K562 (cell line): ENCODE measurements around the gene NOCT. TPM values are rescaled to one million over a fixed set of nuclear protein-coding genes. Genes with fewer than 3 reads are reported as not detected.
A peak's percentile ranks its signal among the peaks of the same experiment; 100 is the strongest.

Experiments
- E2F6 ChIP-seq, 2 experiments: IDR thresholded peaks; 2 replicates each; pipeline ENCODE4 v1.6.1; 2011; ENCODE audit warnings: borderline replicate concordance in 1 of 2, control low read depth in 1 of 2, low read depth in 1 of 2, low read length in 1 of 2, mild to moderate bottlenecking in 1 of 2, mixed read lengths in 1 of 2, moderate library complexity in 1 of 2; ENCODE audit not compliant: insufficient read depth in 1 of 2, insufficient read length in 1 of 2, poor library complexity in 1 of 2, severe bottlenecking in 1 of 2; ENCODE audit errors: extremely low read depth in 1 of 2
- ESRRA ChIP-seq: fragments of 450-650 bp; IDR thresholded peaks from 2 replicates; pipeline ENCODE4 v1.6.1; 2014; ENCODE audit warnings: low read depth, mild to moderate bottlenecking, moderate library complexity, borderline replicate concordance
- FOXK1 ChIP-seq: sonication (generic); formaldehyde crosslinking; IDR thresholded peaks from 2 replicates; pipeline ENCODE4 v1.8.0; 2022; ENCODE audit warnings: missing genetic modification reagents, mild to moderate bottlenecking, borderline replicate concordance
- KAT7 ChIP-seq: sonication (generic); formaldehyde crosslinking; IDR thresholded peaks from 2 replicates; pipeline ENCODE4 v1.8.0; 2022; ENCODE audit warnings: missing genetic modification reagents, mild to moderate bottlenecking, borderline replicate concordance
- PPARD ChIP-seq: fragments of 250-450 bp; sonication (Bioruptor Pico); IDR thresholded peaks from 2 replicates; pipeline ENCODE4 v1.8.0; 2022; ENCODE audit warnings: inconsistent platforms, mild to moderate bottlenecking, moderate library complexity
- SIN3A ChIP-seq, 2 experiments: fragments of 150-350 bp in 1 of 2; IDR thresholded peaks; 2 replicates each; pipeline ENCODE4 v1.6.1; 2011 to 2016; ENCODE audit warnings: borderline replicate concordance in 2 of 2, low read depth in 2 of 2, low read length in 2 of 2, mild to moderate bottlenecking in 2 of 2, moderate library complexity in 2 of 2; ENCODE audit not compliant: control insufficient read depth in 1 of 2
- ZNF280B ChIP-seq: fragments of 250-450 bp; sonication (Bioruptor Pico); IDR thresholded peaks from 2 replicates; pipeline ENCODE4 v1.5.1; 2021; ENCODE audit warnings: mild to moderate bottlenecking
- polyA plus RNA-seq, 8 experiments: library from polyadenylated mRNA; depleted of rRNA in 4 of 8; stranded (reverse) in 5 of 8; unstranded in 3 of 8; fragments of >200 nt; fragmentation: Nextera tagmentation in 2 of 8; fragmentation: Illumina TruSeq in 1 of 8; extraction: Ambion mirVana in 2 of 8; extraction: Trizol in 1 of 8; gene quantifications; 2 replicates each; pipeline versions ENCODE4 v1.2.1 to v1.2.3, GENCODE V29; 2011 to 2014; ENCODE audit warnings: inconsistent platforms in 1 of 8, missing spikeins in 1 of 8
- total RNA-seq, 7 experiments: library from RNA; depleted of rRNA in 6 of 7; stranded (reverse); fragments of >200 nt in 6 of 7; fragmentation: Illumina TruSeq in 2 of 7; extraction: Trizol in 2 of 7; gene quantifications; 2 replicates each; pipeline versions ENCODE4 v1.2.1 to v1.2.3, GENCODE V29; 2011 to 2021; ENCODE audit warnings: low replicate concordance in 1 of 7
- TF ChIP-seq, protein P1 (sequence below): fragments of 250-450 bp; sonication (Bioruptor Pico); IDR thresholded peaks from 2 replicates; pipeline ENCODE4 v1.4.0; 2020
- TF ChIP-seq, protein P2 (sequence below): fragments of 250-450 bp; sonication (Bioruptor Pico); IDR thresholded peaks from 2 replicates; pipeline ENCODE4 v1.4.0; 2020; ENCODE audit warnings: mild to moderate bottlenecking, moderate library complexity
- TF ChIP-seq, protein P3 (sequence below): conservative IDR thresholded peaks from 2 replicates; pipeline ENCODE4 v1.6.1; 2011; ENCODE audit warnings: low read depth, mild to moderate bottlenecking, low read length; ENCODE audit not compliant: control insufficient read depth

Gene NOCT
- total and polyA plus RNA-seq, 9 of the 15 experiments (the other 6 are each of a cell fraction or from before 2014, with no cell fraction given): 1.3 to 20.2 (median 11.1) TPM

DNA sequence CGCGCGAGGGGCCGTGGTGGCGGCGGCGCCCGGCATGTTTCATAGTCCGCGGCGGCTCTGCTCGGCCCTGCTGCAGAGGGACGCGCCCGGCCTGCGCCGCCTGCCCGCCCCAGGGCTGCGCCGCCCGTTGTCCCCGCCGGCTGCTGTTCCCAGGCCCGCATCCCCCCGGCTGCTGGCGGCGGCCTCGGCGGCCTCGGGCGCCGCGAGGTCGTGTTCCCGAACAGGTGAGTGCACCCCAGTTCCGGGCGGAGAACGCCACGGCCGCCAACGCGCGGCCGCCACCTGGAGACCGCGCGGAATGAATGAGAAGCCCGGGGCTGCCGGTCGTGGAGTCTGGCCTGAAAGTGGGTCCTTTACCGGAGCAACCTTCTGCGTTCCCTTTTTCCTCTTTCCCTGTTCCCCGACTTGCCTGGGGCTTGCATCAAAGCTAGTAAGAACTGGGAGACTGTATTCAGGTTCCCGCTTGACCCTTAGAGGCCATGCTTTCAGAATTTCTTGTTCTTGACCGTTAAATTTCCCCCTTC is 429 bp downstream of the NOCT start (continued):
- TF ChIP-seq, protein P1, sequence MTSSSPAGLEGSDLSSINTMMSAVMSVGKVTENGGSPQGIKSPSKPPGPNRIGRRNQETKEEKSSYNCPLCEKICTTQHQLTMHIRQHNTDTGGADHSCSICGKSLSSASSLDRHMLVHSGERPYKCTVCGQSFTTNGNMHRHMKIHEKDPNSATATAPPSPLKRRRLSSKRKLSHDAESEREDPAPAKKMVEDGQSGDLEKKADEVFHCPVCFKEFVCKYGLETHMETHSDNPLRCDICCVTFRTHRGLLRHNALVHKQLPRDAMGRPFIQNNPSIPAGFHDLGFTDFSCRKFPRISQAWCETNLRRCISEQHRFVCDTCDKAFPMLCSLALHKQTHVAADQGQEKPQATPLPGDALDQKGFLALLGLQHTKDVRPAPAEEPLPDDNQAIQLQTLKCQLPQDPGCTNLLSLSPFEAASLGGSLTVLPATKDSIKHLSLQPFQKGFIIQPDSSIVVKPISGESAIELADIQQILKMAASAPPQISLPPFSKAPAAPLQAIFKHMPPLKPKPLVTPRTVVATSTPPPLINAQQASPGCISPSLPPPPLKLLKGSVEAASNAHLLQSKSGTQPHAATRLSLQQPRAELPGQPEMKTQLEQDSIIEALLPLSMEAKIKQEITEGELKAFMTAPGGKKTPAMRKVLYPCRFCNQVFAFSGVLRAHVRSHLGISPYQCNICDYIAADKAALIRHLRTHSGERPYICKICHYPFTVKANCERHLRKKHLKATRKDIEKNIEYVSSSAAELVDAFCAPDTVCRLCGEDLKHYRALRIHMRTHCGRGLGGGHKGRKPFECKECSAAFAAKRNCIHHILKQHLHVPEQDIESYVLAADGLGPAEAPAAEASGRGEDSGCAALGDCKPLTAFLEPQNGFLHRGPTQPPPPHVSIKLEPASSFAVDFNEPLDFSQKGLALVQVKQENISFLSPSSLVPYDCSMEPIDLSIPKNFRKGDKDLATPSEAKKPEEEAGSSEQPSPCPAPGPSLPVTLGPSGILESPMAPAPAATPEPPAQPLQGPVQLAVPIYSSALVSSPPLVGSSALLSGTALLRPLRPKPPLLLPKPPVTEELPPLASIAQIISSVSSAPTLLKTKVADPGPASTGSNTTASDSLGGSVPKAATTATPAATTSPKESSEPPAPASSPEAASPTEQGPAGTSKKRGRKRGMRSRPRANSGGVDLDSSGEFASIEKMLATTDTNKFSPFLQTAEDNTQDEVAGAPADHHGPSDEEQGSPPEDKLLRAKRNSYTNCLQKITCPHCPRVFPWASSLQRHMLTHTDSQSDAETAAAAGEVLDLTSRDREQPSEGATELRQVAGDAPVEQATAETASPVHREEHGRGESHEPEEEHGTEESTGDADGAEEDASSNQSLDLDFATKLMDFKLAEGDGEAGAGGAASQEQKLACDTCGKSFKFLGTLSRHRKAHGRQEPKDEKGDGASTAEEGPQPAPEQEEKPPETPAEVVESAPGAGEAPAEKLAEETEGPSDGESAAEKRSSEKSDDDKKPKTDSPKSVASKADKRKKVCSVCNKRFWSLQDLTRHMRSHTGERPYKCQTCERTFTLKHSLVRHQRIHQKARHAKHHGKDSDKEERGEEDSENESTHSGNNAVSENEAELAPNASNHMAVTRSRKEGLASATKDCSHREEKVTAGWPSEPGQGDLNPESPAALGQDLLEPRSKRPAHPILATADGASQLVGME (CRISPR knock-in tag): peak; percentile 22; the same call in 1 of the 2 replicates
- TF ChIP-seq E2F6 (IDR thresholded peaks at IDR 0.05; ENCODE audit: borderline replicate concordance in 1 of 2, extremely low read depth in 1 of 2, insufficient read depth in 1 of 2, insufficient read length in 1 of 2, low read depth in 1 of 2, low read length in 1 of 2, poor library complexity in 1 of 2, severe bottlenecking in 1 of 2) (peak in 1 of 2 experiments; percentile 31), ESRRA (no peak), PPARD (CRISPR knock-in tag) (no peak), ZNF280B (no peak), SIN3A (IDR thresholded peaks at IDR 0.05; ENCODE audit: borderline replicate concordance in 2 of 2, control insufficient read depth in 1 of 2, low read depth in 2 of 2, low read length in 2 of 2) (peak in 1 of 2 experiments; percentile 20; a peak in 2 of 4 replicates), KAT7 (CRISPR knock-in tag) (no peak), FOXK1 (no peak)
- TF ChIP-seq, protein P2, sequence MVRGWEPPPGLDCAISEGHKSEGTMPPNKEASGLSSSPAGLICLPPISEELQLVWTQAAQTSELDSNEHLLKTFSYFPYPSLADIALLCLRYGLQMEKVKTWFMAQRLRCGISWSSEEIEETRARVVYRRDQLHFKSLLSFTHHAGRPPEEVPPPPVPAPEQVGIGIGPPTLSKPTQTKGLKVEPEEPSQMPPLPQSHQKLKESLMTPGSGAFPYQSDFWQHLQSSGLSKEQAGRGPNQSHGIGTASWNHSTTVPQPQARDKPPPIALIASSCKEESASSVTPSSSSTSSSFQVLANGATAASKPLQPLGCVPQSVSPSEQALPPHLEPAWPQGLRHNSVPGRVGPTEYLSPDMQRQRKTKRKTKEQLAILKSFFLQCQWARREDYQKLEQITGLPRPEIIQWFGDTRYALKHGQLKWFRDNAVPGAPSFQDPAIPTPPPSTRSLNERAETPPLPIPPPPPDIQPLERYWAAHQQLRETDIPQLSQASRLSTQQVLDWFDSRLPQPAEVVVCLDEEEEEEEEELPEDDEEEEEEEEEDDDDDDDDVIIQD (CRISPR knock-in tag): no peak
- TF ChIP-seq, protein P3, sequence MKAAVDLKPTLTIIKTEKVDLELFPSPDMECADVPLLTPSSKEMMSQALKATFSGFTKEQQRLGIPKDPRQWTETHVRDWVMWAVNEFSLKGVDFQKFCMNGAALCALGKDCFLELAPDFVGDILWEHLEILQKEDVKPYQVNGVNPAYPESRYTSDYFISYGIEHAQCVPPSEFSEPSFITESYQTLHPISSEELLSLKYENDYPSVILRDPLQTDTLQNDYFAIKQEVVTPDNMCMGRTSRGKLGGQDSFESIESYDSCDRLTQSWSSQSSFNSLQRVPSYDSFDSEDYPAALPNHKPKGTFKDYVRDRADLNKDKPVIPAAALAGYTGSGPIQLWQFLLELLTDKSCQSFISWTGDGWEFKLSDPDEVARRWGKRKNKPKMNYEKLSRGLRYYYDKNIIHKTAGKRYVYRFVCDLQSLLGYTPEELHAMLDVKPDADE: 0 out of 2 replicates have a peak, but pooled peaks have one; percentile 28
